GM19468 (cell line): ENCODE results near the gene DPYD.

Experiments used
- ATAC-seq: cut with Tn5 transposase; IDR thresholded peaks from one replicate; pipeline ENCODE4 v1.9.1; 2021; ENCODE audit warnings: mild to moderate bottlenecking, moderate library complexity, moderate number of reproducible peaks; ENCODE audit not compliant: unreplicated experiment; ENCODE audit errors: extremely low read depth

Gene DPYD

DNA sequence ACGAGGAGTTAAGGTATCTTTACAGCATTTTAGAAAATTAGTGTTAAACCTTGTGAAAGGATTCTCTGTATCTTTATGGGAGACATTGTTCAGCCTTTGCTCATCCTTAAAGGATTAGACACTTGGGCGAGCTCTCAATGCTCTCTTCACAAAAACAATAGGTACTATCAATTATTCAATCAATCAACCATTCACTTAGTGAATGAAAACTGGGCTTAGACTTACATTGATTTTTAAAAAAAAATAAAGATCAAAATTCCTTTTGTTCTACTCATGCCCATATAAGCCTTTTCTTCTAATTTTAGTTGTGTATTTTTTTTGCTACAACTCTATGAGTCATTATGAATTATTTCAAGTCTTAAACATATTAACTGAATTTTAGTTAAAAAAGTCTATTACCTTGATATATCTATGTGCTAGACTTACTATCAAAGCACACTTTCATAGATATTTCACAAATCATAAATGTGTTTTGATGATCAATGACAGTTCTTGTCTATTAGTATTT is 181.2 kb downstream of the DPYD start:
- ATAC-seq, result no peak

DNA sequence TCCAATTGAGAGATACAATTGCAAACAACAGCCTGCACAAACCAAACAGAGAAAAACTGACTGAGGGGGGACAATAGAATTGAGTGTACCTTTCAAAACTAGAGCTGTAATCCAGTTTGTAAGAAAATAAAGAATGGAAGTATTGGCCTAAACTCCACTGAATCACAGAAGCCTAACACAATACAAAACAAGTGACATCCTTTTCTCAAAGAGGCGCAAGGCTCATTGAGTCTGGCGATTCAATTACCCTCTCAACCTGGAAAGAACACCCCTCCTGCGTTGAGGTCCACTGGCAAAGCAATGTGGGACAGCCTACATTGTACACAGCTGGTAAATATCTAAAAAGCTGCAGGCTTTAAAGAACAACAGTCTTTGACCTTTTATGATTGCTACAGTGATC is 182.6 kb downstream of the DPYD start:
- no peak for ATAC-seq

DNA sequence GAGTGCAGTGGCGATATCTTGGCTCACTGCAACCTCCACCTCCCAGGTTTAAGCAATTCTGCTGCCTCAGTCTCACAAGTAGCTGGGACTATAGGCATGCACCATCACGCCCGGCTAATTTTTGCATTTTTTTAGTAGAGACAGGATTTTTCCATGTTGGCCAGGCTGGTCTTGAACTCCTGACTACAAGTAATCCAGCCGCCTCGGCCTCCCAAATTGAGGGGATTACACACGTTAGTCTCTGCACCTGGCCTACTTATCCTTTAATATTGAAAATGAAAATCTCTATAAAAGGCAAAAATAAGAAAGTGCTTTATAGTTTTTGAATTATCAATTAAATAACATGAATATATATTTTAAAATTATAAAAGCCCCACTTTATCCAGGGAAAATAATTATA is 190.6 kb downstream of the DPYD start:
- ATAC-seq, result no peak

DNA sequence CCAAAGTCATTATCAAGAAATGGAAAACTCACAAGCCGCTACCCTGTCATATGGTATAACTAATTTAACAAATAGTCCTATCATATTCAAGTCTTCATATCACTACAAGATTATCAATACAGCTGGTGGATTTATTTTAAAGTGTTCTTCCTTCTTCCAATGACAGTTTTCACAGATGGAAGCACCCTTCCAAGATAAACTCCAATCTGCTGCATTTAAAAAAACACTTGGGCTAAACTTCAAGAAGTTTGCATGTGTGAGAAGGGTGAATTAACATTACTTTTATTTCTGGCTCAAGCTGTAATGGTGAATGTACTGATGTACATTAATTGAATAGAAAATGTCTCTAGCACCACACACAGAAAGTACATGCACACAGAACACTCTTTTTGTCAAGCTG is 192.4 kb downstream of the DPYD start:
- no peak for ATAC-seq

DNA sequence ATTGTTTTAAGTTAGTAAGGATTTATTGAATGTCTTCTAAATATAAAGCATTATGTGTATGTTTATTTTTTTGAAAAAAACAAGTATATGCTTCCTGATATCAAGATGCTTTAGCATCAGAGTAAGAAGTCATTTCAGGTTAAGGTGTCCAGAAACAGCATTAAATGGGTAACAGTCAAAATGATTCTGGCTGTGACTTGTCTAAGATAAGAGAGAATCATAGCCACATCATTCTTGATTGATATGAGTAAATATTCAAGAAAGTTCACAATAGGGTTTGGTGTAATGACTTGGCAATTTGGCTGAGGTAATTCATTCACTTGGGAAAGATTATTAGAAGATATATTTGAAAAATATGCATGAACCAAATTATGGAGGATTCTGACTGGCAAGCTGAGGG is 193.8 kb downstream of the DPYD start:
- ATAC-seq, result no peak

DNA sequence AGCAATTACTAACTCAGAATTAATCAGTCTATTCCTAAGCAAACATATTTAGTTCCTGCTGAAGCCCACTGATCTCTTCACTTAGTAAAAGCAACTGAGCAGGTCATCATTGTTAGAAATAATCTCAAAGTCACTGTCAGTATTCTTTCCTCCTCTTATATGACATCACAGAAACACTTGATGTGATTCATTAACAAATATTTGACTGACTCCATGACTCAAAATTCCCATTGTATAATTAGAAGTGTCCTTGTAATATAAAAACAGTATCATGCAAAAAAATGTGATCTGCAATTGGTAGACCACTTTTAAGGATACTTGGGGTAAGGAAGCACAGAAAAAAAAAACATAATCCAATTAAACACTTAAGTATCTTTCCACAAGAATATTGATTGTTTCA is 194.4 kb downstream of the DPYD start:
- ATAC-seq, result no peak

DNA sequence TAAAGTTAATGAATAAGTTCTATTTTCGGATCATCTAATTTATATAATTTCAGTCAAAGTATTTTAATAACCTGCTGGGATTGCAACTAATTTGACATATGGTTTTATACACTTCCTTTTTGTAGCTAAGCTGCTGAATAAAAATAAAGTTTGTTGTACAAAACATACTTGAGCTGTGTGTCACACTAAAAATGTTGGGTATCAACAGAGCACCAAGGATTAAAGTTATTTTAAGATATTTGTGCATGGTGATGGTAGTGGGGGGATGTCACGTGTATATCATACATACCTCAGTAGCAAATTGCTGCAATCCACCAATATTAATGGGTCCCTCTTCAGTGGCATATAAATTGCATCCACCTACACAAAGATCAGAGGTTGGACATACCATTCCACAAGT is 199.6 kb downstream of the DPYD start:
- no peak for ATAC-seq

DNA sequence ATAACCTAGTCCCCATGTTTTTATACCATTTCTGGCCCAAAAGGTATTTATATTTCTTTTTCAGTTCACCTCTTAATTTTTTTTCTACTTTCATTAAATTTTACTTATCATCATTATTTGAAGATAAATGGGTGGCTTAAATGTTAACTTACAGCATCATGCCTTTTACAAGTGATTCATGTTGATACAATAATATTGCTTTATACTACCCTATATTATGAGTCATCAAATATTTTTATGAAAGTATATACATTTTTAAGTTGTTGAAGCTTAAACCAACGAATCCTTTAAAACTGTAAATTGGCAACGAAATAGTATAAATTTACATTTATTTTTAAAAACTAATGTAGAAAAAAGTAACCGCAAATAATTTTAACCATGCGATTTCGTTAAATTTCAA is 207.9 kb downstream of the DPYD start:
- no peak for ATAC-seq

DNA sequence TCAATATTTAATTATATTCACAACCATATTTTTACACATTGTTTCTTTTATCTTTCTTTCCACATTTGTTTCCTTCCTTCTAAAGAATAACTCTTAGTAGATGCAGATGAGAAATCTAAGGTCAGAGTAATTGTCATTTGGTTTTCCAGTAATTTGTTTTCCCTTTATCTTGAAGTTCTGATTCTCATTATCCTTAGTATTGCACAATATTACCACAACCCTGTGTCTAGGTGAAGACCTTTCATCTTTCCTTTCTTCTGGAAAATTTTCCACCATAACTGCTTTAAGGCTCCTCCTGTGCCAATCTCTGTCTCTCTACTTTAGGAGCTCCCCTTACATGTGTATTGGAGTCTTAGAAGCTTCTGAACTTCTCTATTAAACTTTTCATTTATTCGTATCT is 209.0 kb downstream of the DPYD start:
- ATAC-seq, result no peak

DNA sequence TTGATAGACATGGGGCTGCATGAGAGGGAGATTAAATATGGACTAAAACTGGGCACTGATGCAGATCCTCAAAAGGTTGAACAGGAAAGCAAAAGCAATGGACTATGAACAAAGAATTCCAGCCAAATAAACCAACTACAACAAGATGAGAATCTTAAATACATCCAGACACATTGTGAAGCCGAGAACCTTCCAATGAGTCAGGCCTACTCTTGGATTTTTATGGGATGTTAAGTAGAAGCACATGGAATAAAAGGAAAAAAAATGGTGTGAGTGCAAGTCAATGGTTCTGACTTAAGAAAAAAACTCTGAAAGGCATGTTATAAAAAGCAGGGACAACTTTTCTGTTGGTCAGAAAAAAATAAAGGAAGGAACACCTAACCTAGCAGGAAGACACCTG is 227.2 kb downstream of the DPYD start:
- ATAC-seq, result no peak

DNA sequence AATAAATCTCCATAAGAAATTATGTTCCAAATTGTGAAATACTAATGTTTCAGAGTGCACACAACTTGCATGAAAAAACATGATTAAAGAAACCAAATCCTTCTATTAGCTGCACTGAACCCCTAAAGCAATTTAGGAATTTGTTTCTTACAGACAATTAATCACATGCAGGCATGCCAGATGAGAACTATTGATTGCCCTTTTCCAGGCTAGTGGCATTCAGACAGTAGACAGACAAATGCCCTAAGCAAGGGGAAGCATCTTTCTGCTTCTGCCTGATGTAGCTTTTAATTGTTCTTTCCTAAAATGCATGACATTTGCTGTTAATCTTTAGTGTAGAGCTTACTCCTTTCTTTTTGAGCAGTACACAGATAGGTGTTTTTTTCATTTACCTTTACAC is 229.5 kb downstream of the DPYD start:
- no peak for ATAC-seq

DNA sequence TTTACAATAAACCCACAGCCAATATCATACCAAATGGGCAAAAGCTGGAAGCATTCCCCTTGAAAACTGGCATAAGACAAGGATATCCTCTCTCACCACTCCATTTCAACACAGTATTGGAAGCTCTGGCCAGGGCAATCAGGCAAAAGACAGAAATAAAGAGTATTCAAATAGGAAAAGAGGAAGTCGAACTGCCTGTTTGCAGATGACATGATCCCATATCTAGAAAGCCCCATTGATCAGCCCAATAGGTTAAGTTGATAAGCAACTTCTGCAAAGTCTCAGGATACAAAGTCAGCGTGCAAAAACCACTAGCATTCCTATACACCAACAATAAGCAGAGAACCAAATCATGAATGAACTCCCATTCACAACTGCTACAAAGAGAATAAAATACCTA is 235.5 kb downstream of the DPYD start:
- no peak for ATAC-seq

DNA sequence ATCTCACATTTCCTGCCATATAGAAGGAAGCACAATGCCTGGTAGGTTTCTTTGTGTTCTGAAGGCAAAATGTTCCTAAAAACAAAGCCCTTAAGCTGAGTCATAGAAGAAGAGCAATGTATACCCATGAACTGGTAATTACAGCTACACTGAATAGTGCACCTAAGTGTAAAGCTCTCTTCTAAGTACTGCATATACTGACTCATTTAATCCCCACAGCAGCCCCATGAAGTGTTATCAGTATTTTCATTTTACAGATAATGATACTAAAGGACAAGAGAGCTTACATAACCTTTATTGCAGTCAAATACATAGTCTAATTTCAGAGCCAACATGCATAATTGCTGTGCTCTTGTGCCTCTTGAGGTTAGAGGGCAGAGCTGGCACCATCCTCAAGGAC is 239.9 kb downstream of the DPYD start:
- no peak for ATAC-seq

DNA sequence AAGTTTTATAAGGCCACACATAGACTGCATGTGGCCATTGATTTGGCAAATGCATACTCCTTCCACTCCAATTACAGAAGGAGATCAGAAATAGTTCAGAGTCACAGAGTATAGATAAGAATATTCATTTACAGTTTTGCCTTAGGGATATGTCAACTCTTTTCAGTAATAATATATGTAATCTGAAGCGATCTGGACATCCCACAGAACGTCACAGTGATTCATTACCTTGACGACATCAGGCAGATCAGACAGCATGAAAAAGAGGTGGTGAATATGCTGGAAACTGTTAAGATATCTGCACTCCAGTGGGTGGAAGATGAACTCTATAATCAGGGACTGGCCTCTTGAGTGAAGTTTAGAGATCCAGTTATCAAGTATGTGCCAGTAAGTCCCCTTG is 240.4 kb downstream of the DPYD start:
- no peak for ATAC-seq

DNA sequence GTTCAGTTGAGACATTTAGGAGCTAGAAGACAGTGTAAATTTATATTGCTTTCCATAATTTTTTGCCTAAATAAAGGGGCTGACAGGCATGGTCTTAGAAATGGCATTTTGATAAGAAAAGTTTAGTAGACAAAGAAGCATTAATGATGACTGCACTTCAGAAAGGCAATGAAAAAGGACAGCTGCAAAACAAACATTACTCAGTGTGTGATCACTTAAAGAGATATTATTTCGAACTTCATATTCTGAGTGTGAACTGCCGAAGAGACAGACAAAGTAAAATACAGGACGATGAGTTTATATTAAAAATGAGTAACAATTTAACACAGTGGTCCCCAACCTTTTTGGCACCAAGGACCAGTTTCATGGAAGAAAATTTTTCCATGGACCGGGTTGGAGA is 243.1 kb downstream of the DPYD start:
- no peak for ATAC-seq

DNA sequence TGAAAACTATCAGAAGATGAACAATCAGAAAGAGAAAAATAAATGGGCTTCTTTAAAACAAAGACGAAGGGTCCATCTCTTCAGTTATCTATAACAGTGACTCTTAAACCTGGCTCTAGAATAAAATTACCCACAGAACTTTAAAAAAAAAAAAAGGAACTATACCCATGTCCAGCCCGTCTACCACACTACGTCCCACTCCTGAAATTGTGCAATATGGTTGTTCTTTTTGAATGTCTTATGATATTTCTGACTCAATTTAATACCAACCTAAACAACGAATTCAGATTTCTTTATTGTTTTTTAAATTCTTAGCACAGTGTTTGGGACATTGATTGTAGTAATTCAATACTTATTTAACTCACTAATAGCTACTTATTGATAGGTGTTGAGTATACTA is 246.3 kb downstream of the DPYD start:
- ATAC-seq, result no peak

DNA sequence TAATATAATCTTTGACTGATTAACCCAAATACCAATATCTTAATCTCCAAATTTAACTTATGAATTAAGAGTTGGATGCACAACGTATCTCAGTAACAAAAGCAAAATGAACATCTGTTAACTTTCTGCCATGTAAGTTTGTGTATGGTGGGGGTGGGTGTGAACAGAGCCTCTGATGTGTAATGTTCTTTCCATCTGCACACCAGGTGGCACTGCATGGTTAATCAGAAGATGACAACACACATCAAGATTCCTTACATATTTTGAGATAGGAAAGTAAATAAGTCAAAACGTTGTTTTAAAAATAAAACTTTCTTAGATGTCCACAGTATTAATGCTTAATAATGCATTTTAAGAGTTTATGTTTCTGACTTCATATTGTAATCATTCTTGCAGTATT is 251.9 kb downstream of the DPYD start:
- no peak for ATAC-seq

DNA sequence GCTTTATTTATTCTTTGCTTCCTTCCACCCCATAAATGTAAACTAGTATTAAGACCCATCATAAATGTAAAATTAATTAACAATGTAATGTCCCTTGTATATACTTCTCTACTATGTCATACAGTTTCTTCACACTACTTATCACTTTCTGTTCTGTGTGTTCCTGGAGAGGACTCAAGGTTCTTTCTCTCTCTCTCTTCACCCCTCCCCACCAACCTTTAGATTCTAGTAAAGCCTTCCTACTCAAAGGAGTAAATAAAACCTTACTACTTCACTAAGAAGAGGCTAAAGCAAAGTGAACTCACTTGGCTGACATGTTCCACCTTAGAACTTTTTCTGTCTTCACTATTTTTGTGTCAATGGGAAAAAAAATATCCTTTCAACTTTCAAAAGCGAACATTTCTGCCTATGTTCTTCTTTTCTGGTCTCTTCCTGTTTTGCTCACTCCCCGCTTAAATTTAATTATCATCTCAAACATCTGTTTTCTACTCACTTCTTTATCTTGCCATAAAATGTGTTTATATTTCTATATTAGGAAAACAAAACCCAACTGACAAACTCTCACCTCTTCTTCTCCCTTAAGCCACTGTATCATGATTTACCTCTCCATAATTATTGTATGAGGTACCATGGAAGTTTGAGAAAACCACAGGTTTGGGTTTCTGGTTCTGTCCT is 260.3 kb downstream of the DPYD start:
- no peak for ATAC-seq

DNA sequence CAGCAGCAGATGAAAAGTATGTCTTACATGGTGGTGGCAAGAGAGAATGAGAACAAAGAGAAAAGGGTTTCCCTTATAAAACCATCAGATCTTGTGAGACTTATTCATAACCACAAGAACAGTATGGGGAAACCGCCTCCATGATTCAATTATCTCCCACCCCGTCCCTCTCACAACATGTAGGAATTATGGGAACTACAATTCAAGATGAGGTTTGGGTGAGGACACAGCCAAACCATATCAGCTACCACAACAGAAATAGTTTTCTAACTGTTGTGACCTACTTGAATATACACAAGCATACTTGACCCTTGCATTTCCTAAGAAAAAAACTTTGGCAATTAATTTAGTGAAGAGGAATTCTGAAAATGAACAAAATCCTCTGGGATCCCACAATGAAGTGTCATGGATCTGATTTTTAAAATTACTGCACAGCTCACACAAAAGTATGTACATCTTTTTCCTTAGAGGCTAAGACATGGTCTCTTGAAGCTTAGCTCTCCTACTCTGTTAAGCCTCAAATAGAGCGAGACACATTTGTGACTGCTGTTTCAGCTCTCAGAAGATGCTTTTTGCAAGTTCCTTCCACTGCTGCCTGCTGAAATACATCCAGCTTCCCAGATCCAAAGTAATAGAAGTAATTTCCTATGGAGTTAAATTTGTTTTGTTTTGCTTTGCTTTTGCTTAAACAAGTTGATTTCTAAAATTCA is 265.8 kb downstream of the DPYD start:
- ATAC-seq, result no peak

DNA sequence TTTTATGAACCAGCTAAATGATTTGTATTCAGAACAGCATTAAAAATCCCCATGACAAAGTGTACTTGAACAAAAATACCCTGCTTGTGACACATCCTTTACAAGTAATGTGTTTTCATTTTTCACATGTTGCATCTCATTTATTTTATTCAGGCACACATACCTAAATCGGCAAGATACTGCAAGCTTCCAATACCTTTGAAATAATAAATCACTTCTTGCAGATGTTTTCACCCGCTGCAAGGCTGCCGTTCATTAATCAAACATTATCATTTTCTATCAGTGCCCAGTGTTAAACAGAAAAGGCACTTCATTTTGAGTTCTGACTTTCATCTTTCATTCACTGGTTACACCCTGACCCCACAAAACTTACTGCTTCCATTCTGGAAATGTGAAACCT is 269.6 kb downstream of the DPYD start:
- no peak for ATAC-seq

DNA sequence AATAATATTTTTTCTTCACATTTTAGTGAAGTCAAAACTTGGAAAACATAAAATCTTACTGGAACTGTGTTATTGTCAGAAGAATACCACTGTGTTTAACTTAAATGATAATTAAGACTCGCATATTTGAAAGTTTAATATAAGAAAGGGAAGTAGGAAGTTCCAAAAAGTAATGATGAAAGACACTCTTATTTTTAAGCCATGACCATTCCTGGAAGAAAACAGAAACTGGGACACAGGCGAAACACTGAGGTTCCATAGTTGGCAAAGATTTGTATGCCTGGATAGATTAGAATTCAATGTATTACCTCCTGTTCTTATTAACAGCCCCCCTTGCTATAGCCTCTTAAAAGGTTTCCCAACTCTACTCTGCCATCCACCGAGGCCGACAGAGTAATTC is 271.2 kb downstream of the DPYD start:
- no peak for ATAC-seq

DNA sequence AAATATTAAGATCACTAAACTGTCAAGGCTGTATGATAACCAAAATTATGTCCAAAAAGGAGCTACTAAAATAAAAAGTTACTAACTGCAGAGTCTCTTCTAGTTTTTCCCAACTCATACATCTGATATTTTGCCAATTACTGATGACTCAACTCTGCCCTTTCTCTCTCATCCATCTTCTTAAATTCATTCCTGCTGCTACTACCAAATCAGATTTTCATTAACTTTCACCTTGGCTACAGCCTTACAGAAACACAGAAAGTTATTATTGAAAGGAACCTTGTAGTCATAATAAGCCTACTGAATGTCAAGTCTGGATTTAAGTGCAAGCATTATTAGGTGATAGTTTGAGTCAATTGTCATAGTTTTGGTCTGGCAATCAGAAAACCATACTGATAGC is 273.1 kb downstream of the DPYD start:
- no peak for ATAC-seq
